GM21717 (cell line): ENCODE data around the gene PPY.
"Not testable (repeated sequence)": the region's sequence is repeated elsewhere in the genome, so short reads cannot be mapped to it uniquely, and the experiment has no call there.

ENCODE experiments used
- ATAC-seq: cut with Tn5 transposase; IDR thresholded peaks from one replicate; pipeline ENCODE4 v1.9.1; 2021; ENCODE audit warnings: mild to moderate bottlenecking, moderate library complexity; ENCODE audit not compliant: unreplicated experiment

PPY gene

DNA sequence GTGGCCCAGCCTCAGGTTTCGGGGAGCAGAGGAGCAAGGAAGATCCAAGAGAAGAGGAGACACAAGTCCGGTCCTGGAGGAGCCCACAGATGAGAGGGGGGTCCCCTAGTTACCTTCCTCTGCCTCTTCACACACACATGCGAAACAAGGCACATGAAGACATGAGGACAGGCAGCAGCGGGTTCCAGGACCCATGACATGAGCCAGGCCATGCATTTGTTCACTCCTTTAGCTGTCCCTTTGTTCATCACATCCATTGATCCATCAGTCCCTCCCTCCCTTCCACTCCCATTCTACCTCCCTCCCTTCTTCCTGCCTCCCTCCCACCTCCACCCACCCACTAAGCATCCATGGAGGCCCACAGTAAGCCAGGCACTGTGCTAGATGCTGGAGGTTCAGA, 9.4 kb downstream of the PPY start:
- ATAC-seq: no peak

DNA sequence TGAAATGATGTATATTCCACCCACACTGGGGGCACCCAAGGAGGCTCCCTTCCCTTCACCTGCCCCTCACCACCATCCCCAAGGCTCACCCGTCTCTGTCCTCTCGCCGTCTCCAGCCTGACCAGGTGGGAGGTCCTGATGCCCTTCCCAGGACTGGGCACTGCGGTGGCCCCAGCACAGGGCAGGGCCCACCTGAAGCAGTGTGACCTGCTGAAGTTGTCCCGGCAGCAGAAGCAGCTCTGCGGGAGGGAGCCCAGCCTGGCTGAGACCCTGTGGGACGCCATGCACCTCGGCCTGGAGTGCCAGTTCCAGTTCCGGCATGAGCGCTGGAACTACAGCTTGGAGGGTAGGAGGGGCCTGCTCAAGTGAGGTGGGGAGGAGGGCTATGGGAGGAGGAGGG, 9.9 kb downstream of the PPY start:
- no peak for ATAC-seq

DNA sequence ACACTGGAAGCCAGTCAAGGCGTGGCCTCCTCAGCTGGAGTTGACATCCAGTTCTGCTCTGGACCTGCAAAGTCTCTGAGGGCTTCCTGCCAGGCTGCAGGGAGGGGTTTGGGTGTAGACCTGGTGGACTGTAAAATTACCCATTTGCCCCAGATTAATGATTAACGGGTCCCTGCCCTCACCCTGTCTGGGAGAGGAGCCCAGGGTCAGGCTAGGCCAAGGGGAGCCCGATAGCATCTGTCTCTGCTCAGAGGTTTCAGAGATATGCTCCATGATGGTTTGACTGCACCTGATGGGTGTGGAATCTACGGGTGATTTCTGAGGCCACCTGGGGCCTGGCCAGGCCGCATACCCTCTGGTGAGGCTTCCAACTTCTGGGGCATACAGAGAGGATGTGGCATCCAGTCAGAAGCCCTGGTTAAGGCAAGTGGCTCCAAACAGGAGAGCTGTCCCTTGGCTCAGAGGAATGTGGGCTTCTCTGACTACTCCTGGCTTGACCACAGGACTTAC, 11.2 kb downstream of the PPY start:
- no peak for ATAC-seq

DNA sequence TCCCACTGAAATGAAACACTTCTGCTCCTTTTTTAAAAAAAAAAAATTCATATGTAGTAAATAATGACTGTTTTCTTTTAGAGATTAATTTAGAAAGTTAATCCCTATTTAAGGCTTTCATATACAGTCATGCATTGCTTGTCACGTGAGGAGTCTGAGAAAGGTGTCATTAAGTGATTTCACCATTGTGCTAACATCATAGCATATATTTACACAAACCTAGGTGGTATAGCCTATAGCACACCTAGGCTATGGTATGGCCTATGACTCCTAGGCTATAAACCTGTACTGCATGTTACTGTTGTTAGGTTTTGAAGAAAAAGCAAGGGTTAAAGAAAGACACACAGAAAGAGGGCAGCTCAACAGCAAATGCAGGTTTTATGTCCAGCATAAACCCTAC, 13.7 kb downstream of the PPY start:
- ATAC-seq: no peak

DNA sequence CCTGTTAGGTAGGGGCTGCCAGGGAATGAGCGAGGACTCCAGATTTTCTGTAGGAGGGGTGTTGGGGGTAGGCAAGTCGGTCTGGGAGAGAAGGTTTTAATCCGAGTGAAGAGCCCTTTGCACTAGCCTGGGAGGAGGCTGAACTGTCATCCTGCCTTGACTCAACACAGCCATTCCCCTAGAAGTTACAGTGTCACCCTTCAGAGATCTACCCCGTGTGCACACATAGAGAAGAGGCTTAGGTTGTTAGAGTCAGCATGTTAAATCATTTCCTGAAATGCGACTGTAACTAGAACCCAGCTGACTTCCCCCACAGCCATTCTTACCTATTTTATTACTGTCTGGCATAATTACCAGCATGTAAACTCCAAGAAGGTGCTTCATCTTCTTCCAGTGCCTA, 14.3 kb downstream of the PPY start:
- not testable (repeated sequence) for ATAC-seq

DNA sequence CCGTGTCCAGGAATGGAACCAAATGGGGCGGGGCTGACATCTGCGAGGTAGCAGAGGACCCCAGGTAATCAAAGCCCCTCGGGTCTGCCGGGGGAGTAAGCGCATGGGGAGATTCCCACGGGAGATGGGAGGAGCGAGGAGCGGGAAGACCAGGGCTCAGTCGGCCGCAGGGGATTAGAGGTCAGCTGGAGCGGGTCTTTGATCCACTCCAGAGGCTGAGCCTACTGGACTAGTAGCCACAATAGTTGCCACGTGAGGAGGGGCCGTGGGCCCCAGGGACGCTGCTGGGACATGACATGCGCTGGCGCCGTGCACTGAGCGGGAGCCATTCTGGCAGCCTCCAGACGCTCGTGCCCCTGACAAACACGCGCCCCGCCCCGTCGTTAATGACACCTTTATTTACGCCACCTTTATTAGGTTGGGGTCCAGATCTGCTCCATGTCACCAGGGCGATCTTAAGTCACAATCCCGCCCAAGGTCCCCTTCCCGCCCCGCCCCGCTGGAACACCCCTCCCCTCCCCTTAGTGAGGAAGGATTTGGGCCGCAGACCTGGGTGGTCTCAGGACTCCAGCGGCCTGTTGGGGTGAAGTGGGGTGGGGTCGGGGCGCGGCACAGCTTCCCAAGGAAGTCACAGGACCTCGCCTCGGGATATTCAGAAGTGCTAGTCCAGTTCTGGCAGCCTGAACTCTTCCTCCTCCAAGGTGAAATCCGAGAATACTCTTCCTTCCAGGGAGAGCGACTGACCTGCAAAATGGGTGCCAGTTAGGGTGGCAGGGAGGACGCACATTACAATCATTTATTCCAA, 15.0 kb downstream of the PPY start:
- no peak for ATAC-seq

DNA sequence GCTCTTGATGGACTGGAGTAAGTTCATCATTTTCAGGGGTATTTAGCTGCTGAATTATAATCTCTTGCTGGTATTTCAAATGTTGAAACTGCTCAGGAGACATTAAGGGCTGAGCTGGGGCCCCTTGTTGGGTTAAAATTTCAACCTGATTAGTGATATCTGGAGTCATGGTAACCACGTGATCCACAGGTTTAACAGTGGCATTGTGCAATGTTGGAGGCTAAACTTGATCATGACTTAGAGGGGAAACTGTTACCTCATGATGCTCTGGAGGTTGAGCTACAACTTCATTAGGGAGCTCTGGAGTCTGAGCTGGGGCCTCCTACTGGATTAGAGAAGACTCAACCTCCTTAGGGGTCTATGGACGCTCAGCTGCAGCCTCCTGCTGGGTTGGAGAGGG, 17.7 kb downstream of the PPY start:
- ATAC-seq: no peak

DNA sequence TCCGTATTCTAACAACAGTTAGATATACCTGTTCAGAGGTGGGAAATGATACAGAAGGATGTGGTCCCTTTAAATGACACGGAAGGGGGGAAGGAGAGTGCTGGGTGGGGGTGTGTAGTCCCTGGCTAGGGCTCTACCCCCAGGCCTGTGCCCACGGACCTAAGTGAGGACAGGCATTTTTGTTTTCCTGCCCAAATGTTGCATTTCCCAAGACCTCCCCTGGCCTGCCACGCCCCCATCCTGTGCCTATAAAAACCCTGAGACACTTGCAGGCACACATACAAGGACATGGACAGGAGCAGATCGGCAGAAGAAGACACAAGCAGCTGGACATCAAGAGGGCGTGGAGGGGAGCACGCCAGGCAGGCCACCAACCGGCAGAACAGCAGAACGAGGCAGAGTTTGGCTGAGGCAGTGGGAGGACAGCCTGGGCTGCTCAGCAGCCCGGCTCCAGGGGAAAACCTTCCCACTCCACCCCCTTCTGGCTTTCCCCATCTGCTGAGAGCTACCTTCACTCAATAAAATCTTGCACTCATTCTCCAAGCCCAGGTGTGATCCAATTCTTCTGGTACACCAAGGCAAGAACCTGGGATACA, 21.7 kb downstream of the PPY start:
- no peak for ATAC-seq

DNA sequence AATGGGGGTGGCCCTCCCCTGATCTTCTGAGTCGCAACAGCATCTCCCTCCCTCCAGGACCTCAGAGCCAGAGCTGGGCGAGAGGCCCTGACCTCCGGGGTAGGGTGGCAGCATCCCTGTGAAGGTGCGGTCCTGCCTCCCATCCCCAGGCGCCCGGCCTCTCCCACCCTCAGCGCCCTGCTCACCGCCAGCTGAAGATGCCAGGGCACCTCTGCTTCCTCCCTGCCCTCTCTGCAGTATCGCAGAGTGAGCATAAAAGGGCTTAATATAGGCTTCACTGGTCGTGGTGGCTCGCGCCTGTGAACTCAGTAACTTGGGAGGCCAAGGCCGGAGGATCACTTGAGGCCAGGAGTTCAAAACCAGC, 24.3 kb downstream of the PPY start:
- ATAC-seq: no peak

DNA sequence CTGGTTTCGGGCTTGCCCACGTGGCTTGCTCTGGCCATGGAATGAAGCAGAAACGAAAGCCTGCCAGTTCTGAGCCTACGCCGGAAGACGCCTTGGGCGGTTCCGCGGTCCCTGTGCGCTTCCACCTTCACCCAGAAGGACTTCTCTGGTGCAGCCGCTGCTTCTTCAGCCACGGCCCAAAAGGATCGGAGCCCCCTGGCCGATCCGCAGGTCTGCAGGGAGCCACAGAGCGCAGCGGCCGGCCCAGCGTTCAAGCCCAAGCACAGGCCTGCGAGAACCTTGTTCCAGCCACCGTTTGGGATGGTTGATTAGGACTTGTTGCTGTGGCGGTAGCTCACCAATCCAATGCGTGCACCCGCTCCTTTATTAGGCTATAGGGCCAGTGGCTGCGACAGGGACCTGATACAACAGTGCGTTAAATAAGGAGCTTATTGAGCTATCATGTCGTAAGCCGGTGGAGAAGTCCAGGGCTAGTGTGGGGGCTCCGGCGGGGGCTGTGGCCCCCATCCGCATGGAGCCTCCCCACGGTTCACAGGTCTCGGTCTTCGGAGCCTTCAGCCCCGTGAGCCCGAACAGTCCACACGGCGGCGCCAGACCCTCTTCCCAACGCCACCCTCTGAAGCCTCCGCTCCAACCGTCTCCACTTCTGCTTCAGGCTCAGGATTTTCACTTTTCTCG, 24.8 kb downstream of the PPY start:
- ATAC-seq: no peak

DNA sequence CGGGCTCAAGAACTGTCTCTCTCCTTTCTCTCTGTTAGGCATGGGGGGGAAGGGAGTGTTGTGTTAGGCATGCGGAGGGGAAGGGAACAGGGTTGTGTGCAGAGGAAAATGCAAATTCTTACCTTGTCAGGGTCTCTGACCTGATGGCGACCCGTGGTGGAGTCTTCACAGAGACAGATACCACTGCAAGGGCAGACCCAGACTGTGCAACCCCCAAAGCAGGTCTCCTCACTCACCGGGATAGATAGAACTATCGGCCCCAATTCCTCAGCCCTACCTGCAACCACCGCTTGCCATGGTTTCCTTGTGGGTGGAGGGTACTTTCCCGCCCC, 25.3 kb downstream of the PPY start:
- no peak for ATAC-seq

DNA sequence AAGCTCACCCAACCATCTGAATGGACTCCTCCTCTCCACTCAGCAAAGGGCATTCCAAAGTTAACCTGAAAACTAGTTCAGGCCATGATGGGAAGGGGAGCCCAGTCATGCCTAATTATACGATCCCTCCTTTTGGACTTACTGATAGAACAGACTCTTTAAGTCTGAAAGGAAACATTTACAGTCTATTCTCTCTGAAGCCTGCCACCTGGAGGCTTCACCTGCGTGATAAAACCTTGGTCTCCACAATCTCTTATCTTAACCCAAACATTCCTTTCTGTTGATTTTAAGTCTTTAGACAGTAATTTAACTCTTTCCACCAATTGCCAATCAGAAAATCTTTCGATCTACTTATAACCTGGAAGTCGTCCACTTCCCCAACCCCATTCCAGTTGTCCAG, 25.9 kb downstream of the PPY start:
- ATAC-seq: no peak

DNA sequence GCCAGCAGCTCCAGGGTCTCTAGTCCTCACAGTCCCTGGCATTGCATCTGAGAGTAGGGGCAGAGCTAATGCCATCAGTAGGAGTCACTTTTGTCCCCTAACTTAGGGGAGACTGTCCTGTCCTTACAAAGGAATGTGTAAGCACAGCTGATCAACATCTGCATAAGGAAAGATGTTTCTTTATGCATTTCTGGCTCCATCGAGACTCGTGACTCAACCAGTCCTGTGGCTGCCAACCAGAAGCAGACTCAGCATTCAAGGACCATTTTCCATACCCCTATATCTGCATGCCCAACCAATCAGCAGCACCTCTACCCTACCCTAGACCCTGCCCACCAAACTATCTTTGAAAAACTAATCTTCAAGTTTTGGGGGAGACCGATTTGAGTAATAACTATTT, 26.7 kb downstream of the PPY start:
- no peak for ATAC-seq

DNA sequence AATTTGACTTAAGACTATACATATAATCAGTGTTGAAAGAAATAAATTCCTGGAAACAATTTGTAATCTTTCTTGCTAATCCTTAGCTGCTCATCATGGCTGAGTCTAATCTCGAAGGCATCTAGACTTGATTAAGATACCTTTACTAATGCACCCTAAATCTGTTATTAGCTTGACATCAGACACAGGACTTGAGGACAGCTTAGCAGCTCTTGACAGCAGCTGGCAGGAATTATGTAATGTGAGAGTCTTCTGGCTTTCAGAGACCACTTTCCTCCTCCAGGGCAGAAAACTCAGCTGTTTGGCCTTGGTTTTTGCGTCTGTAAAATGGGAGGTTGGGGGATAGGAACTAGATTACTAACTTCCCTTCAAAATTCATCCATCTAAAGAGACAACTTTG, 27.8 kb downstream of the PPY start:
- no peak for ATAC-seq

DNA sequence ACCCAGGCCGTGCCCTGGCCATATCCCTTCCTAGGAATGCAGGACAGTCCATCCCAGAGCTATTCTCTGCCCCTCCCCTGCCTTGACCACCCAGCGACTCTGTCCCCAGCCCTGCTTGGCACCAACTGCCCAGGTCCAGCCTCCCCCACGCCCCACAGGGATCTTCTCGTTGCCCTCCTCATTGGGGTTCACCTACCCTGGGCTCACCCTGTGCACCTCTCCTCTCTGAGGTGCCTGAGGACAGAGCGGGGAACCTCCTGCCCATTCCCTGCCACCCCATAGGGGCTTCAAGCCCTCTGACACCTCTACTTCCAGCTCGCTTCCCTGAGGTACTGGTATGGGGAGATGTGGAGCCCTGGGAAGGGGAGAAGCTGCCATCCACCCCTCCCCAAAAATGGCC, 28.7 kb downstream of the PPY start:
- no peak for ATAC-seq

DNA sequence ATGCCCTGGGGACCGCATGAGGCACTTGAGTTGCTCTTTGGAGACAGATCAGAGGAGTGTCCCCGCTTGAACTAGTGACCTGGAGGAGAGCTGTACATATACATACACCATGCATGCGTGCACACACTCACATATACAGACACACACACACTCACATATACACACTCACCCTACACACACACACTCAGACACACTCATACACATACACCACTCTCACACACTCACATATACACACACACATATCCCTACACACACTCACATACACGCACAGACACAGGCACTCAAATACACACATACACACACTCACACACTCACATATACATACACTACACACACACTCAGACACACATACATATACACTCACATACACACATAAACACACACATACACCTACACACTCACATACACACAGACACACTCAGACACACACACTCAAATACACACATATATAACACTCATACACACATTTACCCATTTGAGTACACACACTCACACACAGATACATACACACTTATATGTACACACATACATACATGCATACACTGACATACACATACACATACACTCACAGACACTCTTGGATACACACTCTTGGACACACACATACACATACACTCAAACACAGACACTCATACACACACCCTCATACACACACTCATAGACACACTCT, 29.5 kb downstream of the PPY start:
- no peak for ATAC-seq

DNA sequence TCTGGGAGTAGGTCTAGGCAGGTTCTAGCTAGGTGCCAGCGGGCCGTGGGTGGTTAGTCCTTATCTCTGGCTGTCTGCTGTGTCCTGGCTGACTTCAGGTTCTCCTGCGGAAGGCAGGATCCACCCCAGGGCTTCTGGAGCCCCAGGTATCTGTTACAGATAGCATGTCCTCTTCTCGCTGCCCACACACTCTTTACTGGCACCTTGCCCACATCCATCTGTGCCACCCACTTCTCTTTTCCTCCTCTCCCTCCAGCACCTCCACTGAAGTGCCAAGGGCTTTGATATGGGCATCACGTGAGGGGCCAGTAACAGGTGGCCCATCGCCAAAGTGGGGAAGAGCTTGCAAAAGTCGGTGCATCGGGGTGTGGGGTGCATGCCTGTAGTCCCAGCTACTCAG, 30.4 kb downstream of the PPY start:
- ATAC-seq: no peak

DNA sequence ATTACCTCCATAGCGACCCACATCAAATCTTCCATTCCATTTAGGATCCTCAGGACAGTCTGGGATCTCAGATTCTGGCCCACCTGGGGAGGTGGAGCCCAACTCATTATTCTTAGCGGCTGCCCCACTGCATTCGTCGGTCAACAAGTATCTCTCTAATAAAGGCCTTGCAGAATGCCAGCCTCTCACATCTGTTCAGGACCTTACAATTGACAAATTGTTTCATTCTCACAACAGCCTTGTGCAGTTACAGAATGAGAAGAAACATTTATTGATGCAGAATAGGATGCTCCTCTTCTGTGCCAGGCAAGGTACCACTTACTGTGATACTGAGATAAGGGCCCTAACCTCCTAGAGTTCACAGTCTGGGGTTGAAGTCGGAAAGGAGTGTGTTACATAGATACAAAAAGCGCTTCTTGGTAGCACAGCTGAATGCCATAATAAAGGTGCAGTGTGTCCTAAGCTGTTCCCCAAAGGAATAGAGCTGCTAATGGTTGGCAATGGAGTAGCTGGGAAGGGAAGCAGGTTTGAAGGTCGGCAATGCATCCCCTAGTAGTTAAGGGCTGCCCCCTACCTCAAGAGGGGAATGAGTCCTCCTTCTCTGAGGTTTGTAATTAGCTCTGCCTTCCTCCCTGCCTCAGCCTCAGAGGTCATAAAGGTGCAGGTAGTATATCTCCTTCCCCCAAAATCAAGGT, 32.6 kb downstream of the PPY start:
- no peak for ATAC-seq

DNA sequence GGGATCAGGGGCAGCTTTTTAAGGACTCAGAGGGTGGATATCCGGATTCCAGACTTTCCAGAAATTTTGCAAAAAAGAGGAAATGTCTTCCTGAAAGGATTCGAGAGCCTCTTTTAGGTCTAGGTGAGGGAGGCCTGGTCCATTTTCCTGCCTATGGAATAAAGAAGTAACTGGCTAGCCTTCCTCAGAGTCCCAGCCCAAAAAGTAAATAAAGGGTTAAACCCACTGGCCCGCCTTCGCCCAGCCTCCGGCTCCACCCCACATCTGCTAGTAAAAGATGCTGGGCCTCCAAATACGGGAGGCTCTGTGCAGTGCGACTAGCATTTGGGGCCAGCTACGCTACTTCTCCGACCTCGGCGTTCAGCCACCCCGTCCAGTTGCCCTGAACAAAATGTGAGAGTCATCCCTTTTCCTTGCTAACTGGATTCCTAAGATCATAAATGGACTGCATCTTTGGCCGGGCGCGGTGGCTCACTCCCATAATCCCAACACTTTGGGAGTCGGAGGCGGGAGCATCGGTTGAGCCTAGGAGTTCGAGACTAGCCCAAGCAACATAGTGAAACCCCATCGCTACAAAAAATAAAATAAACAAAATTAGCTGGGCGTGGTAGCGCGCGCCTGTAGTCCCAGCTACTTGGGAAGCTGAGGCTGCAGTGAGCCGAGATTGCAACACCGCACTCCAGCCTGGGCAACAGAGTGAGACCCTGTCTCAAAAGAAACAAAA, 34.1 kb downstream of the PPY start:
- no peak for ATAC-seq

DNA sequence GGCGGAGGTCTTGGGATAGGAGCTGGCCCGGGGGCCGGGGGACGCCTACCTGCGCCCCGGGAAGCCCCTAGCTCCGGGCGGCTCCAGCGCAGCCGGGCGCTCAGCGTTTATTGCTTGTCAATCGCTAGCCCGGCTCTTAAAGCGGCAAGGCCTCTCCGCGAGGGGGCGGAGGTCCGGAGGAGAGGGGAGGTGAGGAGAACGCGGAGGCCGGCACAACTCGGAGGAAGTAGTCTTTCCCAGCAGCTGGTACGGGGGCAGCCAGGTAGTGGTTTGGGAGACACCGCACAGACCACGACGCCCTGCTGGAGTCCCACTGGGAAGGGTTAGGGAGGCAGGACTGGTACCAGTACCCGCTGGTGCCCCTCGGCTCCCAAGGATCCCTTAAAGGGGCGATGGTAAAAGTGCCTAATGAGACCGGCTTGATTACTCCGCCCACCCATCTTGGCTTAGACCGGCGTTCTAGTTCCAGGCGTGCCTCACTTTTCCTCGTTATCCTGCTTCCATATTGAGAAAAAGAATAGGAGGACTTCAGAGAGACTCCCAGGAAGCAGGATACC, 34.8 kb downstream of the PPY start, which contains the start of gene MPP2:
Gene MPP2, minus strand, starts transcription at position 112 of the 557 bp plus-strand sequence. CDS start 3,076 bp downstream, outside the sequence.
- ATAC-seq: no peak
